ENCODE results near the gene SLC22A15.

Gene SLC22A15

GRCh38 chr1:116099919-116100318, 123.6 kb downstream of the SLC22A15 start:
- no peak for DNase-seq (ENCODE audit: low read depth, low spot score)

- DNase-seq (ENCODE audit: low read depth, low spot score), result no peak
Observed at GRCh38 chr1:116104667-116105066, 128.4 kb downstream of the SLC22A15 start.

DNA sequence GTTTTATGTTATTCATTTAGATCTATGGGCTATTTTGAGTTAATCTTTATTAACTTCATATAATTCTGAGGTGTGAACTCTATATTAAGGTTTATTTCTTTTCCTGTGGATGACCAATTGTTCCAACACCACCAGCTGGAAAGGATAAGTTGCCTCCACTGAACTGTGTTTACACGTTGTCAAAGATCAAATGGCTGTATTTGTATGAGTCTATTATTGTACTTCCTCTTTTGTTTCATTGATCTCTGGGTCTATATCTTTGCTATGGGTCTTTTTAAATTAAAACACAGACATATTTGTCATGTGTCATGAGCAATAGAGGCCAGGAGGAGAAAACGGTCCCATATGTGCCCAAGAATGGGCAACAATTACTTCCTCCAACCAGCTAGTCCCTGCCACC, 129.7 kb downstream of the SLC22A15 start:
- no peak for DNase-seq (ENCODE audit: low read depth, low spot score)

DNA sequence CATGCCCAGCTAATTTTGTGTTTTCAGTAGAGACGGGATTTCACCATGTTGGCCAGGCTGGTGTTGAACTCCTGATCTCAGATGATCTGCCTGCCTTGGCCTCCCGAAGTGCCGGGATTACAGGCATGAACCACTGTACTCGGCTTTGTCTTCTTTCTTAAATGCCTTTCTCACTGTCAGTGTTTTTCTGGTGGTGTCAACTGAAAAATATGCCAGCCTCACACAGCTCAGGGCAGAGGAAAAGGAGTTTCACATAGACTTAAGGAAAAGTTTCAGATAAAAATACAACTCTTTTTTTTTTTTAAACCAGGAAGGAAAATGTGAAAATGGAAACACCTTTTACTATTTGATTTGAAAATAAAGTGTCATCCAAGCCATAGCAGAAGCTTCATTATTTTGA, 130.3 kb downstream of the SLC22A15 start:
- DNase-seq (ENCODE audit: low read depth, low spot score), result no peak

DNA sequence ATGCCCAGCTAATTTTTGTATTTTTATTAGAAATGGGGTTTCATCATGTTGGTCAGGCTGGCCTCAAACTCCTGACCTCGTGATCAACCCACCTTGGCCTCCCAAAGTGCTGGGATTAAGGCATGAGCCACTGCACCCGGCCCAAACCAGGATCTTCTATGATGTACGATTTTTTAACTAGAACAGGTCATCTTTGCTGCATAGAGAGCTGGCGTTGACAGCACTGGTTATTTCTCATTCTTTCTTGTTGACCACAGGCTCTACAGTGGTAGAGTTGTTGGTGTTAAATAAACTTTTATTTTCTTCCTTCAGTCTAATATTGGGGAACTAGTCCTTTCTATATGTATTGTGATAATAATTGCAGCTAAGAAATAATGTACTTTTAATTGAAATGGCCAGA, 131.1 kb downstream of the SLC22A15 start:
- no peak for DNase-seq (ENCODE audit: low read depth, low spot score)

- no peak for DNase-seq (ENCODE audit: low read depth, low spot score)
Observed at GRCh38 chr1:116110567-116111523, 134.5 kb downstream of the SLC22A15 start, which contains the start of gene MAB21L3. MAB21L3 (plus strand) TSS chr1:116111399; CDS start chr1:116112616, 1,217 bp downstream.

DNA sequence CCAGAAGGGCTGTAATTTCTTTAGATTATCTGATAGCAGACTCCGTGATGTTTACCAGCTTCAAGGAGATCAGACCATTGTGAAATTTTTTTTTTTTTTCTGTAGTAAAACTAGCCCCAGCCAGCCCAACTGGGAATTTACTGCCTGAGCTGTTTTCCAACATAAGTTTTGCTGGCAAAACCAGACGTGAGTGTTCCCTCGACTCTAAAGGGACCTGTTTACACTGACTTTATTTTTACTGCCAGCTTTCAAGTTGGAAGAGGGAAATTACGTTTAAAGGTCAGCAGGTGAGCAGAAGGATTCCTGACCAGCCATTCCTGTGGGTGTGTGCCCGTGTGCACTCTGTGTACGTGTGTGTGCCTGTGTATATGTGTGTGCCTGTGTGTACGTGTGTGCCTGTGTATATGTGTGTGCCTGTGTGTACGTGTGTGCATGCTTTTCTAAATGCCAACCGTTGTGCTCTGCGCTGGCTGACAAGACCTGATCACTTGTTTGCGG, 135.3 kb downstream of the SLC22A15 start:
- DNase-seq (ENCODE audit: low read depth, low spot score), result no peak

- no peak for DNase-seq (ENCODE audit: low read depth, low spot score)
Observed at GRCh38 chr1:116112388-116113140, 136.3 kb downstream of the SLC22A15 start.

DNA sequence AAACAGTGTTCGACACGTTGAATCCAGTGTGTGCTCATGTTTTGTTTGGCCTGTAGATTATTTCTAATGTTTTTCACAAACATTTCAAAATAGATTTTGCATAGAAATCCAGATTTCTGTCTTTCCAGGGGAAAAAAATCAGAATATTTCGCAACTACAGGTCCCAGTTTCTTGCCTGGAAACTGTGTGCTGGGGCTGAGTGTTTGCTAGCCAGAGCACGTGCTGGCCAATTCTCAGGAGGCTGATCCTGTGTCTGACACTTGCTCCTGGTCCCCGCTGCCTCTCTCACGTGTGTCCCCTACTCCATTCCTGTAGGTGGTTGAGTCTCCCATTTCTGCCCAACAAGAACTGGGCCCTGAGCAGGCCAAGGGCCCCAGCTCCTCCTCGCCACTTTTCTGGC, 137.3 kb downstream of the SLC22A15 start:
- DNase-seq (ENCODE audit: low read depth, low spot score), result no peak

GRCh38 chr1:116115476-116116439, 139.4 kb downstream of the SLC22A15 start:
- DNase-seq (ENCODE audit: low read depth, low spot score), result no peak

GRCh38 chr1:116118471-116118870, 142.2 kb downstream of the SLC22A15 start:
- no peak for DNase-seq (ENCODE audit: low read depth, low spot score)

Measured in iPS DF 19.7 (cell line).